Measurements from ENCODE around the gene APOBEC3H. TPM values are rescaled to one million over a fixed set of nuclear protein-coding genes. Genes with fewer than 3 reads are reported as not detected.

Gene APOBEC3H
- total RNA-seq, 1 experiment from 2014 or later = 2.5 TPM

GRCh38 chr22:39153220-39153717 lies 56.2 kb downstream of the APOBEC3H start:
- BruUV-seq (replicated peaks) = TSS peak; percentile 91
- TF ChIP-seq EZH2 (IDR thresholded peaks at IDR 0.05; ENCODE audit: low read depth) (no peak), CTCF (conservative IDR thresholded peaks at IDR 0.05) (no peak)

More at GRCh38 chr22:39153220-39153717, 56.2 kb downstream of the APOBEC3H start:
- Histone ChIP-seq H2AFZ (peak overlapping the region; percentile 97), H3K27ac (no peak overlapping the region), H3K27me3 (ENCODE audit: insufficient read depth, low read depth) (no peaks in the 10 kb centered on the region), H3K36me3 (ENCODE audit: low read depth) (no peaks in the 10 kb centered on the region), H3K4me2 (peak overlapping the region; percentile 95), H3K4me3 (peak overlapping the region; percentile 77), H4K20me1 (ENCODE audit: insufficient read depth) (no peaks in the 10 kb centered on the region), H3K9me3 (ENCODE audit: insufficient read depth, low read depth) (no peaks in the 10 kb centered on the region), H3F3A (ENCODE audit: insufficient read depth, low read depth) (peaks cover 37% of the 10 kb centered on the region), H3K79me2 (ENCODE audit: low read depth) (0 out of 2 replicates have a peak, but pooled peaks cover 3% of the 10 kb centered on the region), H3K4me1 (replicated peaks; ENCODE audit: insufficient read depth) (peaks cover 16% of the 10 kb centered on the region), H3K9me2 (ENCODE audit: insufficient read depth) (no peaks in the 10 kb centered on the region)
- CTCF ChIA-PET = no interaction called here
- POLR2A ChIA-PET (ENCODE audit: unreplicated experiment) = interaction anchor here (0.8 to 1.0 kb wide), 2 partner anchors 150 to 165 kb away, joined by 5 to 7 read pairs; no protein-coding TSS in a partner anchor
- DNase-seq = no peak
- intact Hi-C loops (cut with micrococcal nuclease; ENCODE audit: unreplicated experiment) = loop anchor here (5.0 kb wide), 2 partner anchors 164 to 369 kb away; partner anchors contain the start of genes ATF4 and RPL3

Other genes with a start within 250 kb of the APOBEC3H start
- gene CBX6, start 225.0 kb upstream of the APOBEC3H start, total RNA-seq (2021) = 131 and 136 TPM in 2 replicates
- gene APOBEC3A, start 139.6 kb upstream of the APOBEC3H start, total RNA-seq (2021) = not detected in 2 replicates
- 66.5 and 83.6 TPM in 2 replicates for gene APOBEC3B, start 114.9 kb upstream of the APOBEC3H start, total RNA-seq (2021)
- 64.6 and 66.5 TPM in 2 replicates for gene APOBEC3C, start 83.0 kb upstream of the APOBEC3H start, total RNA-seq (2021)
- gene APOBEC3D, start 76.1 kb upstream of the APOBEC3H start, total RNA-seq (2021) = 23.7 and 33.6 TPM in 2 replicates
- 28.3 and 29.6 TPM in 2 replicates for gene APOBEC3F, start 56.4 kb upstream of the APOBEC3H start, total RNA-seq (2021)
- gene APOBEC3G, start 20.0 kb upstream of the APOBEC3H start, total RNA-seq (2021) = 9.5 and 14.0 TPM in 2 replicates
- 28.2 and 29.1 TPM in 2 replicates for gene CBX7, start 55.4 kb downstream of the APOBEC3H start, total RNA-seq (2021)
- 35.5 and 39.7 TPM in 2 replicates for gene PDGFB, start 147.7 kb downstream of the APOBEC3H start, total RNA-seq (2021)
- 1,699 and 2,252 TPM in 2 replicates for gene RPL3, start 222.4 kb downstream of the APOBEC3H start, total RNA-seq (2021)